AG04450 (cell line): Measurements from ENCODE around the gene ARL3. TPM values are rescaled to one million over a fixed set of nuclear protein-coding genes. Genes with fewer than 3 reads are reported as not detected.
A peak's percentile ranks its signal among the peaks of the same experiment; 100 is the strongest.

ENCODE experiments used
- CTCF ChIA-PET: fragments of 300-600, 350-600 bp; formaldehyde crosslinking; extraction: SDS; loops from one replicate; lab custom pipeline; 2022; ENCODE audit warnings: antibody characterized with exemption, inconsistent platforms; lab: Charles Lee
- POLR2A ChIA-PET: fragments of 350-600 bp; formaldehyde crosslinking; extraction: SDS; loops from one replicate; lab custom pipeline; 2021; ENCODE audit warnings: antibody characterized with exemption, inconsistent platforms; lab: Yijun Ruan, JAX
- DNase-seq: peaks from one replicate; pipeline ENCODE4 v3.0.0-alpha.2; 2011; ENCODE audit warnings: low read depth, low spot score
- H3K27ac ChIP-seq: one replicate; pipeline ENCODE4 v1.5.1; 2012; ENCODE audit warnings: low read depth, low read length, control low read depth
- H3K27me3 ChIP-seq: one replicate; pipeline ENCODE4 v1.6.0; 2012; ENCODE audit warnings: low read length; ENCODE audit not compliant: control insufficient read depth, insufficient read depth
- H3K4me3 ChIP-seq: 2 replicates; pipeline ENCODE4 v1.5.1; 2011; ENCODE audit warnings: mild to moderate bottlenecking, low read depth, low read length, control low read depth
- H3K9me3 ChIP-seq: 2 replicates; pipeline ENCODE4 v1.5.1; 2012; ENCODE audit warnings: low read length; ENCODE audit not compliant: control insufficient read depth, insufficient read depth
- polyA plus RNA-seq: library from polyadenylated mRNA; depleted of rRNA; stranded (reverse); fragments of >200 nt; gene quantifications from 2 replicates; pipeline ENCODE4 v1.2.3, GENCODE V29; 2011
- TF ChIP-seq, protein P1 (sequence below): IDR thresholded peaks from 2 replicates; pipeline ENCODE4 v1.5.1; 2011; ENCODE audit warnings: low read depth, low read length, control low read depth, inconsistent platforms

ARL3 gene
- polyA plus RNA-seq, 1 experiment = 19.2 TPM

DNA sequence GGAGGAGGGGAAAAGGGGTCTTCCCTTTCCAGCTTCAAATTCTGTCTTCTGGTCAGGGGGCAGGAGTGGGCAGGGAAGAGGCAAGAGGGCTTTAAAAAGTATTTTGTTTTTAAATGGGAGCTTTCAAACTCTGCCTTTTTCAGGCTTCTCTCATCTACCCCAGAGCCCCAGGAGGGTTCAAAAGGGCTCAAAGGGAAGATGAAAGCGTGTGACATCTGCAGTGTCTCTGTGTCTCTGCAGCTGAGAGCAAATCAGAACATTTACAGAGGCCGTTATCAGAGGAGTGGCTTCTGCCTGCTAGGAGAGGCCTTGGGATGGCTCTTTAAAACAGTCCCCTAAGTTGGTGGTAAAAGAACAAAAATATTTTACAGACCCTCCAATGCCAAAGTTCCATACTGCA is 39.6 kb downstream of the ARL3 start:
- CTCF ChIA-PET = interaction anchor here (0.6 to 3.1 kb wide), 3 partner anchors 39 to 91 kb away, joined by 3 to 21 read pairs (median 3); partner anchors contain the start of genes ARL3 and SFXN2
- no peak for DNase-seq

DNA sequence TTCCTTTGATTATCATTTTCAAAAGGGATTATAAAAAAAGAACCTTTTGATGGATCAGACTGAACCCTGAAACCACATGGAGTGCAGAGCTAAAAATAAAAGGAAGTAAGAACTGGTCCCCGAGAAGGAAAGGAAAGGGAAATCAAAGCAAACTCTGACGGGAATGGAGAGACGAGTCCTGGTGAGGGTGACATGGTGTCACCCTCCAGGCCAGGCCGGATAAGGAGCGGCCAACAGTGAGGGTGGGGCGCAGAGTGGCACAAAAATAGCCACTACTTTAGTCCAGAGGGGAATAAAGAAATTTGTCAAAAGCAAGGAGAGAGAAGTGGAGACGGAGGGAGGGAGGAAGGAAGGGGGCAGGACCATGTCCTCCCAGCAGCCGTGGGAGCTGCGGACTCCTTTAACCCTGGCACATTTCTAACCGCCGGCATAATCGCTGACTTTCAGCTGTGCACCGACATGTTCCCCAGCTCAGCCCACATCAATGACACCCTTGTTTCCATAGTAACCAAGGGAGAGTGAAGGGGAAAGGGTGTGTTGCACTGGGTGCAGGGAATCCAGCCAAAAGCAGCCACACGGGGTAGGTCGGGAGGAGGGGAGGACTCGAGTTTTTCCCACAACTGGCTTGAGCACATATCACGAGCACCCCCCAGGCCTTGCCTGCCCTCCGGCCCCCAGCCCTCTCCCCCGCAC is 40.2 kb downstream of the ARL3 start:
- TF ChIP-seq, protein P1, sequence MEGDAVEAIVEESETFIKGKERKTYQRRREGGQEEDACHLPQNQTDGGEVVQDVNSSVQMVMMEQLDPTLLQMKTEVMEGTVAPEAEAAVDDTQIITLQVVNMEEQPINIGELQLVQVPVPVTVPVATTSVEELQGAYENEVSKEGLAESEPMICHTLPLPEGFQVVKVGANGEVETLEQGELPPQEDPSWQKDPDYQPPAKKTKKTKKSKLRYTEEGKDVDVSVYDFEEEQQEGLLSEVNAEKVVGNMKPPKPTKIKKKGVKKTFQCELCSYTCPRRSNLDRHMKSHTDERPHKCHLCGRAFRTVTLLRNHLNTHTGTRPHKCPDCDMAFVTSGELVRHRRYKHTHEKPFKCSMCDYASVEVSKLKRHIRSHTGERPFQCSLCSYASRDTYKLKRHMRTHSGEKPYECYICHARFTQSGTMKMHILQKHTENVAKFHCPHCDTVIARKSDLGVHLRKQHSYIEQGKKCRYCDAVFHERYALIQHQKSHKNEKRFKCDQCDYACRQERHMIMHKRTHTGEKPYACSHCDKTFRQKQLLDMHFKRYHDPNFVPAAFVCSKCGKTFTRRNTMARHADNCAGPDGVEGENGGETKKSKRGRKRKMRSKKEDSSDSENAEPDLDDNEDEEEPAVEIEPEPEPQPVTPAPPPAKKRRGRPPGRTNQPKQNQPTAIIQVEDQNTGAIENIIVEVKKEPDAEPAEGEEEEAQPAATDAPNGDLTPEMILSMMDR = no peak
- ChIA-PET CTCF (interaction anchor here (0.6 to 3.1 kb wide), 2 partner anchors 40 to 77 kb away, joined by 3 to 21 read pairs; partner anchors contain the start of genes ARL3 and SFXN2), POLR2A (interaction anchor here (0.7 to 6.5 kb wide), 7 partner anchors 9 to 47 kb away, joined by 3 to 71 read pairs (median 6); partner anchors contain the start of genes ARL3, SFXN2 and TRIM8)
- no peaks in the 10 kb centered on the region for H3K27me3 ChIP-seq
- no peaks in the 10 kb centered on the region for H3K9me3 ChIP-seq
- DNase-seq = no peak
- H3K4me3 ChIP-seq = peak overlapping the region; percentile 32
- peak overlapping the region; percentile 91 for H3K27ac ChIP-seq

More for the DNA sequence above, 39.6 kb downstream of the ARL3 start:
- Histone ChIP-seq H3K4me3 (no peak overlapping the region), H3K9me3 (no peaks in the 10 kb centered on the region), H3K27ac (peak overlapping the region; percentile 91), H3K27me3 (no peaks in the 10 kb centered on the region)
- POLR2A ChIA-PET = interaction anchor here (0.7 to 6.5 kb wide), 9 partner anchors 10 to 47 kb away, joined by 3 to 71 read pairs (median 6); partner anchors contain the start of genes ARL3, SFXN2 and TRIM8
- TF ChIP-seq, protein P1 = no peak

DNA sequence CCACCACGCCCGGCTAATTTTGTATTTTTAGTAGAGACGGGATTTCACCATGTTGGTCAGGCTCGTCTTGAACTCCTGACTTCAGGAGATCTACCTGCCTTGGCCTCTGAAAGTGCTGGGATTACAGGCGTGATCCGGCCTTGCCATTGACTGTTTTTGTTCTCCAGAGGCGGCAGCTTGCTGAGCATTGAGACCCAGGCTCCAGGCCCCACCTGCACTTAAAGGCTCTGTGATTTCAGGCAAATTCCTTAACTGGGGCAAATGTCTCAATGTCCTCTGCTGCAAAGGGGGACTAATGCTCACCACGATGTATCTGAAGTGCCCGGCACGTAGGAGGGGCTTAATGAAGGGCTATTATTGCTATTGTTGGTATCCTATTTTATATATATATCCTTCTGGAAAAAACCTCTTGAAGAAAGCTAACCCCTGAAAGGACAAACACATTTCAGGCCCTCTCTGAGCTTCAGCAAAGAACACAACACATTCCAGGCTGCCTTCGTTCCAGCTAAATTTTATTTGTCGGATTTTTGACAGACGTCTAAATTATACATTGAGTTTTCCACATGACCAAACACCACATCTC is 40.9 kb downstream of the ARL3 start:
- H3K27ac ChIP-seq = peak overlapping the region; percentile 21
- TF ChIP-seq, protein P1 = no peak
- DNase-seq = no peak
- H3K4me3 ChIP-seq = no peak overlapping the region
- POLR2A ChIA-PET = interaction anchor here (0.8 to 6.5 kb wide), 6 partner anchors 10 to 46 kb away, joined by 3 to 71 read pairs (median 6); partner anchors contain the start of genes ARL3, SFXN2 and TRIM8
- no peaks in the 10 kb centered on the region for H3K9me3 ChIP-seq
- no peaks in the 10 kb centered on the region for H3K27me3 ChIP-seq
- CTCF ChIA-PET = interaction anchor here (3.1 kb wide), 1 partner anchor 40 kb away, joined by 21 read pairs; the partner anchor contains the start of genes ARL3 and SFXN2

DNA sequence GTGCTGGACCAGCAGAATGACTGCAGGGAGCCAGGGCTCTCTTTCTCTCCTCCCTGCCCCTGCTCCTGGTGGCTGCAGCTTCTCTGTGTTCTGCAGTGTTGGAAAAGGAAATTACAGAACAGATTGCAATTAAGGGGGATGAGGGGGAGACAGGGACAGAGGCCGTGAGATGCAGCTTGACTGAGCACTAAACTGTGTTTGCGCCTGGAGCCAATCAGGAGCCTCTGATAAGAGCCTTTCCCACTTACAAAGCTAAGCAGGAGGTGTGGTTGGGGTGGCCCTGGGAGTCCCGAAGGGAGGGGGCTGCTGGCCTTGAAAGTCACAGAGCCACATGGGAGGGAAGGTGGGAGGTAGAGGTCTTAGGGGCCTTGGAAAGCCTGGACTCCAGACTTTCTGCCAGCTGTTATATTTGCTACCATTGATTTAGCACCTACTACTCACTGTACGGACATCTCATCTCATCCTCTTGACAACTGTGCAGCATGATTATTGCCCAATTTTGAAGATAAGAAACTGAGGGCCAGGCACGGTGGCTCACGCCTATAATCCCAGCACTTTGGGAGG is 43.2 kb downstream of the ARL3 start:
- Histone ChIP-seq H3K27me3 (no peaks in the 10 kb centered on the region), H3K9me3 (no peaks in the 10 kb centered on the region), H3K27ac (no peak overlapping the region), H3K4me3 (no peak overlapping the region)
- DNase-seq = no peak
- ChIA-PET CTCF (interaction anchor here (1.0 kb wide), 1 partner anchor 167 kb away, joined by 4 read pairs; the partner anchor contains the start of gene SUFU), POLR2A (interaction anchor here (1.9 kb wide), 1 partner anchor 10 kb away, joined by 7 read pairs; no protein-coding TSS in a partner anchor)
- TF ChIP-seq, protein P1 = no peak
